ENCODE data around the gene MARS1.

The MARS1 gene

DNA sequence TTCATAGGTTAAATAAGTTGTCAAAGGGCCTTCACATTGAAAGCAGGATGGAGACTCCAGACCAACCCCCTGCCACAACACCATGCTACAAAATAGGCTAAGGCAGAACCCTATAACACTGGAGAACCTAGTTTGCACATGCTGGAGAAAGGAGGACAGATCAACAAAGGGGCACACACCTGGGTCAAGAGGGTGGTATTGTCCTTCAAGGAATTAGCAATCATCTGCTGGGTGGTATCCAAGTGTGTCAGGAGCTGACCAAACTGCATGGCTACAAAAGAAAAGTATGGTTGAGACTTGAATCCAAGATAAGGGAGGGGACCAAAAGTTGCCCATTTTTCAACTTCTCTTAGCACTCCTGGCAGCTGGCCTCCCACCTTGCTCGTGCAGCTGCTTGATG lies 44.0 kb downstream of the MARS1 start:
- no peak for DNase-seq (ENCODE audit: low read depth)

DNA sequence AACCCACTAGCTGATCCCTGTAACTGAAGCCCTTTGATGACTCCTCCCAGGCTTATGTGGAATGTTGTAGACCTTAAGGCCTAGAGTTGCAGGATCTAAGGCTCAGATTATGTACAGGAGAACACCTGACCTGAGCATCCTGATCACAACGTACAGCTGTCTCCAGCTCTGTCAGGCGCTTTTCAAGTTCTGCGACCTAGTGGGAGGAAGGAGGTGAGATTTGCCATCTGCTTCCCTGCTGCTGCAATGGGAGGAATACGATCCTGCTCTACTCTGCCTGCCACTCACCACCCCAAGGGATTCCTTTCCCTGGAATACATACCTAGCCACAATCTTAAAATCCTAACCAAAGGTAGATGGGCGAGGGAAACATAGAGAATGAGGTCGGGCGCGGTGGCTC lies 45.2 kb downstream of the MARS1 start:
- DNase-seq (ENCODE audit: low read depth): no peak

DNA sequence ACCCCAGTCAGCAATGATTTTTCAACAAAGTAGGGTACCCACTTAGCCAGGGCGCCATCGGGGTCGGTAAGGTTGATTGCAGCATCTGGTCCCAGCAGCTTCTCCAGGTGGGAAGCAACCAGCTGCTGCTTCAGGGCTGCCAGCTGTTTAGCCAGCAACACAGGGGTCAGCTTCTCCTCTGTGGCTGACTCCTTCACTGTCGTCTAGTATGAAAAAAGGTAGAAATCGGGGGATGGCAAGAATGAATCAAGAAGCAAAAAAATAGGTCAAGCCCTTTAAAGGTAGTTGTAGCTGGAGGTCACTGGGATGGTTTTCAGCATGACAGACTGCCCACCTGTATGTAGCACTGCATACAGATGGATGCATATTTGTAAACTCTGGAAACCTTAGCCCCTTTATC lies 46.4 kb downstream of the MARS1 start:
- DNase-seq (ENCODE audit: low read depth): no peak

DNA sequence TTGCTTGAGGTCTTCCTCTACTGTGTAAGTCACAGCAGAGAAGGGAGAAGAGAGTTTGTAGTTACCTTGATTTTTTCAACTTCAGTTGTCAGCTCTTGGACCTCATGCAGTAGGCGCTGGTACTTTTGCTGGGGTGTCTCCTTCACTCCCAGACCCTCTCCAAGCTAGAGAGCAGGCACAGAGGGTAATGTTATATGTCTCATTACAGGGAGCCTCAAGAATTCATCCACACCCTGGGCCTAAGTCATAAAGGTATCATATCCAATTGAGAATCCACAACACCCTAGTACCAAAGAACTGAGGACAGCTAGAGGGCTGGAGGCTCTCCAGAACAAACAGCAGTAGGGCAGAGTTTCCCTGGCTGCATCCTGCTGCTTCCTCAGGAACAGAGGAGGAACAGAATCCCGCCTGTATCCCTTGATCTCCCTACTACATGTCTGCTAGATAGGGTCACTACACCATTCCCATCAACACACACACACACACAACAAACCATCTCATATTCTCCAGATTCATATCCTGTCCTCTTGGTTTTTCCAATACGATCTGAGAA lies 47.2 kb downstream of the MARS1 start:
- no peak for DNase-seq (ENCODE audit: low read depth)

DNA sequence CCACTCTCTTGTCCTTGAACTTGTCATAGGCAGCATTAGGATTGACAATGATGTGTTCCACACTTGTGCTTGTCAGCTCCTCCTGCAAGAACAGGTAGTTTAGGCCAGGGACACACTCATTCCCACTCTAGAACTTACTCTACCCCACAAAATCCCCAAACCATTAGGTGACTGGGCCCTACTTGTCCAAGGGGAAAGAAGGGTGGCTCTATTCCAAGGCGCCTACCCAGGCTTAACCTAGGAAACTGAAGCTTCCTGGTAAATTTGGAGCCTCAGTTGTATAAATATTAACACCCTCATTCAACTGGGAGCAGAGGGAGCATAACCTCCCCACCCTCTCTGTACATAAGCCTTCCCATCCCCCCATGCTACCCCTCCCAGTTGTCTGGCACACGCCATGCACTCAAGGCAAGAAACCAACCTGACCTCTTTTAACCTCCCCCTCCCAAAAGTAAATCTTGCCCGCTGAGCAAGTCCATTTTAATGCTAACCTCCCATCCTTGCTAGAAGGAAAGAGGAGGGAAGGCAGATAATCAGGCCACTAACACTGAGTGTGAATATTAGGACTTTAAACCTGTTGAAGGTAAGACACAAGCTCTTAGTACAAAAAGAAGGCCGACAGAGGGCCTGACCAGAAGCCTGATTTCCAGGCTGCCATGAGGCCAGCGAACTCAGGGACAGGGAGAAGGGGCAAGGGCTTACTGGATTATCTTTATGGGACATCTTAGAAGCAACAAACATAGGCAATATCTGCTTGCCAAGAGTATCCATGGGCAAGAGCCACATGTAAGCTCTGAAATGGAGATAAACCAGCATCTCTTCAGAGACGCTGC lies 48.1 kb downstream of the MARS1 start:
- no peak for DNase-seq (ENCODE audit: low read depth)

DNA sequence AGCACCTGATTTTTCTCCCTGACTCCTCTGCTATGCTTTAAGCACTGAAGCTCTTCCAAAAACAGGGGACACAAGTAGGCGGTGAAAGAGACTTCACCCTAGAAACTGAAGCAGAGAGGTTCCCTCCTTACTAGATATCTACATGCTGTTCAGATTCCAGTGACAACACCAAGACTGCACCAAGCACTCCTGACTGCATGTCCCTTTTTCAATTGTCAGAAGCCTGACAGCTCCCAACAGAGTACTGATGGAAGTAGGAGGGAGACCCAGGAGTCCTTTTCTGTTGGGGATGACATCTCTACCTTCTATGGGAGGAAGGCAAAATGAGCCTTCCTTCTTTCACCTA lies 48.7 kb downstream of the MARS1 start:
- DNase-seq (ENCODE audit: low read depth): no peak

DNA sequence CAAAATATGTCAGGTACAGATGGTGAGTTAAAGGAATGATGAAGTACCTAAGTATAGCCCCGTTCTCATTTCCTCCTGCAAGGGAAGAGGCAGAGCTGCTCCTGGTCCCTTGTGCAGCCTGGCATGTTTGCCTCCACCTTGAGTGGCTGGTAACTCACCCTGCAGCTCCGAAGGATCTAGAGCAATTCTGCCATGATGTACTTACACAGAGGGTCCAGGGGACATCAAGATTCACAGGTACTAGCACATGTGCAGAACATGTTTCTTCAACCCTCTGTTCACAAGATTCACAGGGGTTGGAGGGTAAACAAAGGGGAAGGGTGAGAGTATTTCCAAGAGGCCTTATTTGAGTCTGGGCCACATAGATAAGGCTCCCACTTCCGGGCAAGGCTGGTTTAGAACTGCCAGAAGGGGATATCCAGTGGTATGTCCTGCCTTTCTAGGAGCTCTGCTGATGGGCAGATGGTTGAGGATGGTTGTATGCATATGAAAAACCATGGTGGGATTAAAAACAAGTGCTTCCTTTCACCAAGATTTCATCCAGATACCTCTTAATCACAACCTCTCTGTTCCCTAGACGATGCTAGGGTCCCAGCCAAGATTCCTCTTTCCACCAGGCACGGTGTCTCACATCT lies 51.4 kb downstream of the MARS1 start:
- no peak for DNase-seq (ENCODE audit: low read depth)

DNA sequence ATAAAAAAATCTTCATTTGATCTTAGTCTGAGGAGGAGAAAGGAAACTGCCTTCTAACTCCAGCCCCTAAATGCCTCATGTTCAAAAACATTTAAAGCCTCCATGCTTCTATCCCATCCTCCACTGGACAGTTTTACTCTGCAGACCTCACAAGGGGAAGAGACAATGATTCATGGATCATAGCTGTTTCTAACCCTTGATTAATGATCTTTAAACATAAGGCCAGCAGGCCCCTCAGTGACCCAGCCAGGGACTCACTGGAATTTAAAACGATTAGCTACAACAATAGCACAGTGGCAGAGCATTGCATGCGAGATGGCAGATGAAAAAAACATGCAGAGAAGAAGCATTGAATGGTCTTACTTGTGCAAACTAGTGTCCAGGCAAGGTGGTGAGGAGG lies 53.1 kb downstream of the MARS1 start:
- no peak for DNase-seq (ENCODE audit: low read depth)

DNA sequence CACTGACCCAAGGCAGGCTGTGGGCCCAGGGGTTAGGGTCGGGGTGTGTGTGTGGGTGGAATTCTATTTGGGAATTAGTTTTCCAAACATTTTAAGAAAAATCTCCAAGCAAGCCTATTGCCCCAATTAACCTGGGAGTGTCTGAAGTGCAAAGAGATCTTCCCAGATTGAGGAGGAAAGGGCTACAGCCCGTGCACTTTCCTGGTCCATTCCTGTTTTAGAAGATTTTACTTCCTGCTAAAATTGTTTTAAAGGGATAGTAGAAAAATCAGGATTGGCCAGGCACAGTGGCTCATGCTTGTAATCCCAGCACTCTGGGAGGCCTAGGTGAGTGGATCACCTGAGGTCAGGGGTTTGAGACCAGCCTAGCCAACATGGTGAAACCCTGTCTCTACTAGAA lies 53.8 kb downstream of the MARS1 start:
- DNase-seq (ENCODE audit: low read depth): no peak

DNA sequence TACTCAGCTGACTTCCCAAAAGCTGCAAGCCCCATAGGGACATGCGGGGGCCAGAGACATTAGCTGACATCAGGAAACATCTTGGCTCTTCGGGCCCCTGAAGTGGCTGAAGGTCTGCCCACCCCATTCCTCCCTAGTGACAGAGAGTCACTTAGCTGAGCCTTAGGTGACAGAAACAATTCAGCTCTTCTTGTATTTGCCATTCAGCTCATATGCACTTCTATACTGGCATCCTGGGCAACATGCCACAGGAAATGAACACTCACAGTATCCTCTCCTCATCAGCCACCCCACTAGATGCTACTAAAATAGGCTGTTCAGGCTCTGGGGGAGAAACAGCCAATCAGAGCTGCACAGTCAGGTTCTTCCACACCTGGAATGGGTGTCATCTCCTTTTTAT lies 55.7 kb downstream of the MARS1 start:
- DNase-seq (ENCODE audit: low read depth): no peak

DNA sequence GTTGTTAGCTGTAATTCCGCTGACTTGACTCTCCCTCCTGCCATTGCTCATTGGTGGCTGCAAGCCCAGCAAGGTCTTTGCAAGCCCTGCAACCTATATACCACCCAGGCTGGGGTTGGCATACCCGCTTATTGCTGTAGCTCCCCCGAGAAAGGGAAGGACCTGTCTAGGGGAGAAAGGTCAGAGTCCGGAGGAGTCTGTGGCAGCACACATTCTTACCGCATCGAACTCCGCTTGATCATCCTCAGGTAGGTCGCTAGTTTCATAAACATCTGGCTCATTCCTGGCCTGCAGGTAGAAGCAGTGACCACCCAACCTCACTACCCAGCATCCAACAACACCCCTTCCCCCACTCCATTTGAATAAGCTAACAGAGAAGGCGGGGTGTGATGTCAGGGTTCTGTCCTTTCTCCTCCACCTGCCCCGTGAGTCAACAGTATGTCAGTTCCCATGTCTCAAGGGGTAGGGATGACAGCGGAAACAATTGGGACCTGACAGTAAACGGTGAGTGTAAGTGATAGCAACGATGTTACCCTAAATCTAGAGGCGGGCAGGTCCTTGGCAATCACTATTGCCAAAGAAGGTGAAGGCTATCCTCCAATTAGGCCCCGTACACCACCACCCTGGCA lies 58.1 kb downstream of the MARS1 start:
- no peak for DNase-seq (ENCODE audit: low read depth)

DNA sequence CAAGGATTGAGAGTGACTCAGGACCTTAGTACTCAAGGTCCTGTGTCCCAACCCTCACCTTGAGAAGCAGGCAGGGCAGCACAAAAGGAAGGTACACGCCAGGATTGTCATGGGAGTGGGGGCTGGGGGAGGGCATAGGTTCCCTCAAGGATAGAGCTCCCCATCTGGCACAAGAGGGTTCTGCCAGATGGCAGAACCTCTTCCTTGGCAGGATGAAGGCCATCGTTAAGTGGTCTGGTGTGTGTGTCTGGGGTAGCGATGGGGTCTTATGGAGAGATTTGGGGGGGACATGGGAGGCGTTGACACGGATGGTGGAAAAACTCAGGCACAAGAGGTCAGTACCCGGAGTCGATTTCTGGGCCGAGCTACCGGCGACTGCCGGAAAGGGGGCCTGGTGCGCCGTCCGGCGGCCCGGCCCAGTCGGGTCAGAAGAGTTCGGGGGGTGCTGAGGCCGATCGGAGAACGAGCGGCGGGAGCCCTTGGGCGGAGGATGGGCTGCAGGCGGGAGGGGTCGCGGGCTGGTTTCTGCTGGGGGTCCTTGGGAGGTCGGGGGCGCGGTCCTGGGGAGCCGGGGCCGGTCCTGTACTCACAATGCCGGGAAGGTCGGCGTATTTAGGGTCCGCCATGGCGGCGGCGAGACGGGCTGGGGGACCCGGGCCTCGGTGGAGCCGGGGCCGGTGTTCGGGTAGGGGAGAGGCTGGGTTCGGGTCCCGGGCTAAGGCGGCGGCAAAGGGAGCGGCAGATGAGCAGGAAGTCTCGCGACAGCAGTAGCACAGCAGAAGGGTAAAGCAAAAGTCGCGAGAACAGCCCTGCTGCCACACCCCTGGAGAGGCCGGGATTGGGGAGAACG lies 58.8 kb downstream of the MARS1 start, which contains the start of gene DCTN2:
DCTN2 (minus strand) TSS at position 755 of the 850 bp plus-strand sequence; CDS start at position 626, 129 bp downstream.
- DNase-seq (ENCODE audit: low read depth): peak; percentile 97

DNA sequence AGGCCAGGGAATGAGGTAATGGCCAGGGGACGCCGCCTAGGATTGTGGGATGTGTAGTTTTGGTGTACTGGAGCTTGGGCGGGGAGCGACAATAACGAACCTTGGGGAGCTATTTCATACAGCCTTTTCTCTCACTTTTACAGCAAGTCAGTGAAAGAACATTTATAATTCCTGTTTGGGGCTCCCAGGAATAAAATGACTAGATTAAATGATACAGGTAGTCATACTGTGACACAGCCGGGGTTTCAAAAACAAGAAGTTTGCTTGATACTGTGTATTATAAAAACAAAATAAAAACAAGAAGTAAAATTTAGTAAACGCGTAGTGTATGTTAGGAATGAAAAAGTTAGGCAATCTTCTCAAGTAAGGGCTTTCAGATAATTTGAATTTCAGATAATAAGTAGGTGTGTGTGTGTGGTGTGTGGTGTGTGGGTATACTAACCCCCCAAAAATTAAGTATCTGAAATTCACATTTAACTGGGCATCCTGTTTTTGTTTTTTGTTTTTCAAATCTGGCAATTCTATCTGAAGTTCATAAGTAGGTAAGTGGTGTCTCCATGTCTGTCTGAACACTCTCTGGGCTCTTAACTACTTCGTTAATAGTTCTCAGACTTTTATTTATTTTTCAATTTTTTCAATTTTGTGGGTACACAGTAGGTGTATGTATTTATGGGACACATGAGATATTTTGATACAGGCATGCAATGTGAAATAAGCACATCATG lies 59.6 kb downstream of the MARS1 start:
- no peak for DNase-seq (ENCODE audit: low read depth)

DNA sequence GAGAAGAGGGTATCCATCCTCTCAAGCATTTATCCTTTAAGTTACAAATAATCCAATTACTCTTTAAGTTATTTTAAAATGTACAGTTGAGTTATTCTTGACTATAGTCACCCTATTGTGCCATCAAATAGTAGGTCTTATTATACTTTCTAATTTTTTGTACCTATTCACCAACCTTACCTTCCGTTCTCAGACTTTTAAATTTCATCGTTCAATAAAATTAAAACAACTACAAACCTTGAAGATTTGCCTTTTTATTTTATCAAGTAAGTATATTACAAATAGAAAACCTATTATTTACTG lies 60.1 kb downstream of the MARS1 start:
- no peak for DNase-seq (ENCODE audit: low read depth)

DNA sequence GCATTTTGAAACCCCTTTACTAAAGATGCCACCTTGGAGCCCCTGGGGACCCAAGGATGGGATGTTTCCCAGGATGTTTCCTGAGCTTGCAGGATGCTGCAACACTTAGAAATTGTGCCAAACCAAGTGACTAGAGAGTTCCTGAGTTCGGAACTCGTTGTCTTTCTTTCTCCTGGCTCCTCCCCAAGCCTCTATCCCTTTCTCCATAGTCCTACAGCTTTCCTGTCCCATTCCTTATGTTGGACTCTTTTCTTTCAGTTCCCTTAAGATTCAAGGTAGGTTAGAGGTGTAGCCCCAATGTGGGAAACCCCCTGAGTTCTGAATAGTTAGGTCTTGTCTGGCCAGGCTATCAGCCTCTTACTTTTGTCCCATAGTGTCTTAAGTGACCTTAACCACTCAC lies 60.6 kb downstream of the MARS1 start:
- DNase-seq (ENCODE audit: low read depth): no peak

DNA sequence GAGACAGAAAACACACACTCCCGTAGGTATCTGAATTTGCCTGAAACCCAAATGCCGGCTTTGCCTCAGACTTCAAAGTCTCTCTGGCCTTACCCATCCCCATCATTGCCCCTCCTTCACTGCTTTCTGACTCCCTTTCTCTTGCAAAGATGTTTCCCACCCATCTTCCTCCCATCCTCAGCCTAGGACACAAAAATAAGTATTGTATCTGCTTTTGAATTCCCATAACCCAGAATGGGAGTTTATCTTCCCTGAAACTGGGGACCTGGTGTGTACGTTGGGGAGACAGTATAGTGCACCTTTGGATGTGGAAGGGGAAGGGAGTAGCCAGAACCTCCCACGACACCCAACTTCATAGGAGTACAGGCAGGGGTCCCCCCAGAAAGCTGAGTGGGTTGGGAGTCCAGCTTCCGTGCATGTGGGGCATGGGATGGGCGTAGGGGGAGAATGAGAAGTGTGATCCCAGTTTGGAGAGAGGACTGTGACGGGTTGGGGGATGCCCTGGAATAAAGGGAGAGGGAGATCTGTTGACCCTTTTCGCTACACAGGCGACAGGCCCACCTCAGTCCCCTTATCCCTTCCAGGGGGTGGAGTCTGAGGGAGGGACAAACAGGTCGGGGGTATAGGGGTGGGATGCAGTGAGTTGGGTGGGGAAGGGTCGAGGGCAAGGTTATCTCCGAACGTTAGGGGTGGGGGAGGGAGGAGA lies 61.5 kb downstream of the MARS1 start:
- no peak for DNase-seq (ENCODE audit: low read depth)

DNA sequence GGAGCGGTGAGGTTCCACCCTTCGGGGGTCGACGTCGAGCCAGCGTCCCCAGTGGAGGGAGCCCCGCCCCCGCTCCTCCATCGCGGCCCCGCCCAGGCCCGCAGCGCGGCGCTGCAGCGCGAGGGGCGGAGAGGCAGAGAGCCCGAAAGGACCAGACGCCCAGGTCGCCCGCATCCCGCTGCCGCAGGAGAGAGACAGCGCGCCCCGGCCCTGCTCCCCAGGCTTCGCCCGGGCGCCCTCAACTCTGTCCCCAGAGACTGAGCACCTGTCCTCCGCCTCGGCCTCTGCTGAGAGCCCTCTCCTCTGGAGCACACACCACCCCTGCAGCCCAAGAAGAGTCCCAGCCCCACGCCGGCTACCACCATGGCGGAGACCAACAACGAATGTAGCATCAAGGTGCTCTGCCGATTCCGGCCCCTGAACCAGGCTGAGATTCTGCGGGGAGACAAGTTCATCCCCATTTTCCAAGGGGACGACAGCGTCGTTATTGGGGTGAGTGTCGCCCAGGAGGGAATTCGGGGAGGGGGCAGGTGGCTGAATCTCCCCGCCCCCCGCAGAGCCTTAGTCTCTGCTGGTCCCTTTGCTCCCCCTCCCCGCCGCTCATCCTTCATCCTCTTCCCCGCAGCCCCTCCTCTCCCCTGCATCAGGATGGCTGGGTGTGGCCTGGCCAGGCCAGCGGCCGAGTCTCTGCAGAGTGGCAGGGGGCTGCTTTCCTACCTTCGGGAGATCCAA lies 62.2 kb downstream of the MARS1 start, which contains the start of gene KIF5A:
KIF5A (plus strand) TSS at position 136 of the 732 bp plus-strand sequence; CDS start at position 364, 228 bp downstream.
- no peak for DNase-seq (ENCODE audit: low read depth)

DNA sequence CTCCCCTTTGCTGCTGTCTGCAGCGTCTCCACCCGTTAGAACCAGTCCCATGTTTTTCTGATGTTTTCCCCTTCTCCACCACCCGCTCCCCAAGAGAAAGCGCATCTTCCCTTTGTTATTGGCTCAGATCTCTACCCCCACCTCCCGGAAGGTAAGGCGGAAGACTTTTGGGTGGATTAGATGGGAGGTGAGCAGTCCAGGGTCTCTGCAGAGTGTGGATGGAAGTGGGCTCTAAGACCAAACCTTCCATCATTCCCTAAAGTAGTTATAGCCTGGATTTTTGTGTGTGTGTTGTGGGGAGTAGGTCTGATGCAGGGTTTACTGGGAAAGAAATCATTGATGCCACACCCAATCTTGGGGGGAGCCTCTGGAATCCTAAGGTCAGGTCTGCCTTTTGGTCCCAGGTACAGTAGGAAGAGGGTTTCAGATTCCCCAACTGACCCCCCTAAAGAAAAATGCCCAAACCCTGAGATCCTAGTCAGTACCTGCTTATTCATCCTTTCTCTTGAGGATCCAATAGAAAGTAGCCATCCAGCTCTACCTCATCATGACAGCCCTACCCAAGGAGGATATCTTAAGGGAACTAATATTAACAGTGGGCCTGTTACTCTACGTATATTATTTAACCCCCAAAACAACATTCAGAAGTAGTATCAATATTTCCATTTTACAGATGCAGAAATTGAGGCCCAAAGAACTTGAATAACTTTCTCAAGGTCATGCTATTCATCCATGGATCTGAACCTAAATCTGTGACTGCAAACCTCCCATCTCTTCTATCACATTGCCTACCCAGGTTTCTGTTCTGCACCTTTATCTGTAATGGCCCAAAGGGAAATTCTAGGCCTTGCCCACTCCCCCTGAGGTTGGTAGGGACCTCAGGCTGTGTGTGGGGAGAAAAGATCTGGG lies 63.0 kb downstream of the MARS1 start:
- DNase-seq (ENCODE audit: low read depth): no peak

Measured in iris pigment epithelial cell (primary cell).